Mammary epithelial cell (primary cell): ENCODE measurements around the gene PRDM7.

ENCODE experiments used
- EZH2 ChIP-seq: IDR thresholded peaks from 2 replicates; pipeline ENCODE4 v1.6.1; 2012; ENCODE audit warnings: low read length, inconsistent platforms, borderline replicate concordance
- TF ChIP-seq, protein P1 (sequence below), 2 donors: IDR thresholded peaks in 1 of 2; conservative IDR thresholded peaks in 1 of 2; 2 replicates each; pipeline ENCODE4 v1.5.1; 2011 to 2012; ENCODE audit warnings: inconsistent platforms in 2 of 2, low read length in 2 of 2, mild to moderate bottlenecking in 2 of 2, control low read depth in 1 of 2, low read depth in 1 of 2; ENCODE audit not compliant: insufficient read depth in 1 of 2; ENCODE audit errors: extremely low read depth in 1 of 2

DNA sequence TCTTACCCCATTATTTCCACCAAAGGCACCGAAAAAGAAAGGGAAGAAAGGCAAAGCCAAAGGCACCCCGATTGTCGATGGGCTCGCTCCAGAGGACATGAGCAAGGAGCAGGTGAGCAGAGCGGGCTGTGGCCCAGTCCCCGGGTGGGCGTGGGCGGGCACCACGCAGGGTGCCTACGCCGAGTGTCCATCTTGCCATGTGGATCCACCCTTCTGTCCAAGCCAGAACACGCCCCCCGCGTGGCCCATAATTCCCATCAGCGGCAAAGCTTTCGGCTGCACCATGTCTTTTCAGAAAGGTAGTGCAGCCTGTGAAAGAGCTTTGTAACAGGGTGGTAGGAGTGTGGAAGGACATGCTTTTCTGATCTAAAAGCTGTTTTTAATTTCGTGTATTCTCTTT is 49.5 kb downstream of the PRDM7 start:
- TF ChIP-seq, protein P1, sequence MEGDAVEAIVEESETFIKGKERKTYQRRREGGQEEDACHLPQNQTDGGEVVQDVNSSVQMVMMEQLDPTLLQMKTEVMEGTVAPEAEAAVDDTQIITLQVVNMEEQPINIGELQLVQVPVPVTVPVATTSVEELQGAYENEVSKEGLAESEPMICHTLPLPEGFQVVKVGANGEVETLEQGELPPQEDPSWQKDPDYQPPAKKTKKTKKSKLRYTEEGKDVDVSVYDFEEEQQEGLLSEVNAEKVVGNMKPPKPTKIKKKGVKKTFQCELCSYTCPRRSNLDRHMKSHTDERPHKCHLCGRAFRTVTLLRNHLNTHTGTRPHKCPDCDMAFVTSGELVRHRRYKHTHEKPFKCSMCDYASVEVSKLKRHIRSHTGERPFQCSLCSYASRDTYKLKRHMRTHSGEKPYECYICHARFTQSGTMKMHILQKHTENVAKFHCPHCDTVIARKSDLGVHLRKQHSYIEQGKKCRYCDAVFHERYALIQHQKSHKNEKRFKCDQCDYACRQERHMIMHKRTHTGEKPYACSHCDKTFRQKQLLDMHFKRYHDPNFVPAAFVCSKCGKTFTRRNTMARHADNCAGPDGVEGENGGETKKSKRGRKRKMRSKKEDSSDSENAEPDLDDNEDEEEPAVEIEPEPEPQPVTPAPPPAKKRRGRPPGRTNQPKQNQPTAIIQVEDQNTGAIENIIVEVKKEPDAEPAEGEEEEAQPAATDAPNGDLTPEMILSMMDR (conservative IDR thresholded peaks at IDR 0.05 in 1 of 2, IDR thresholded peaks at IDR 0.05 in 1 of 2; ENCODE audit: extremely low read depth in 1 of 2, insufficient read depth in 1 of 2, low read depth in 1 of 2, low read length in 2 of 2): no peak
- no peak for TF ChIP-seq EZH2
